Lung (tissue), 12 donors: Measurements from ENCODE around the gene LARP4B. TPM values are rescaled to one million over a fixed set of nuclear protein-coding genes. Genes with fewer than 3 reads are reported as not detected.

ENCODE experiments used
- ATAC-seq: fragments of 200-7000 bp; cut with Tn5 transposase; one replicate; pipeline ENCODE4 v1.9.1; 2020; ENCODE audit warnings: moderate number of reproducible peaks; ENCODE audit not compliant: insufficient read depth, low FRiP score
- DNase-seq, 3 donors: peaks; one replicate each; pipeline ENCODE4 v3.0.0-alpha.2; 2013 to 2017
- H3K27ac ChIP-seq, 2 donors: one replicate each; pipeline ENCODE4 v1.5.1; 2013; ENCODE audit warnings: mild to moderate bottlenecking in 2 of 2, moderate library complexity in 2 of 2, control low read depth in 1 of 2, inconsistent platforms in 1 of 2, low read depth in 1 of 2, low read length in 1 of 2
- H3K27me3 ChIP-seq, 3 donors: one replicate each; pipeline ENCODE4 v1.5.1; 2013; ENCODE audit warnings: low read length in 2 of 3; ENCODE audit not compliant: control insufficient read depth in 3 of 3, insufficient read depth in 3 of 3
- H3K36me3 ChIP-seq, 4 donors: one replicate each; pipeline ENCODE4 v1.5.1; 2013; ENCODE audit warnings: low read length in 4 of 4, mild to moderate bottlenecking in 1 of 4, moderate library complexity in 1 of 4; ENCODE audit not compliant: control insufficient read depth in 4 of 4, insufficient read depth in 4 of 4
- H3K4me1 ChIP-seq, 5 donors: one replicate each; pipeline ENCODE4 v1.5.1; 2013; ENCODE audit warnings: low read length in 5 of 5, mild to moderate bottlenecking in 2 of 5, moderate library complexity in 1 of 5; ENCODE audit not compliant: control insufficient read depth in 5 of 5, insufficient read depth in 5 of 5
- H3K4me3 ChIP-seq: one replicate; pipeline ENCODE4 v1.5.1; 2013; ENCODE audit warnings: mild to moderate bottlenecking, control low read depth, moderate library complexity
- H3K9ac ChIP-seq, 2 donors: one replicate each; pipeline ENCODE4 v1.5.1; 2013; ENCODE audit warnings: low read length in 2 of 2, control low read depth in 1 of 2; ENCODE audit not compliant: insufficient read depth in 1 of 2
- H3K9me3 ChIP-seq, 4 donors: one replicate each; pipeline ENCODE4 v1.5.1; 2013; ENCODE audit warnings: low read length in 3 of 4, mild to moderate bottlenecking in 1 of 4, moderate library complexity in 1 of 4; ENCODE audit not compliant: control insufficient read depth in 4 of 4, insufficient read depth in 3 of 4
- WGBS, 2 donors: extraction: QIAGEN DNeasy Blood & Tissue Kit; methylation state at CpG; one replicate each; pipeline ENCODE4 v1.1.7; 2013; 5-methylcytosine and 5-hydroxymethylcytosine counted together
- polyA plus RNA-seq, 2 donors: library from polyadenylated mRNA; stranded (reverse); fragments of 200-250 nt; gene quantifications; one replicate each; pipeline ENCODE4 v1.2.1, GENCODE V29; 2013
- total RNA-seq, 2 donors: library from RNA; depleted of rRNA in 1 of 2; stranded (reverse); fragments of >200 nt in 1 of 2; gene quantifications; one replicate each; pipeline ENCODE4 v1.2.1, GENCODE V29; 2014 to 2021
- TF ChIP-seq, protein P1 (sequence below): IDR thresholded peaks from 2 replicates; pipeline ENCODE4 v1.5.1; 2012; ENCODE audit warnings: mild to moderate bottlenecking; ENCODE audit errors: control extremely low read depth, extremely low read depth
- donor health status: control.
- donor health status: control.
- donor health status: Bipolar disorder and iron deficiency.
- donor health status: healthy.
- donor health status: DM: yes; HTN: yes; CAD: no.

Gene LARP4B
- total and polyA plus RNA-seq, 4 donors = 24.7 to 133 (median 66.9) TPM

DNA sequence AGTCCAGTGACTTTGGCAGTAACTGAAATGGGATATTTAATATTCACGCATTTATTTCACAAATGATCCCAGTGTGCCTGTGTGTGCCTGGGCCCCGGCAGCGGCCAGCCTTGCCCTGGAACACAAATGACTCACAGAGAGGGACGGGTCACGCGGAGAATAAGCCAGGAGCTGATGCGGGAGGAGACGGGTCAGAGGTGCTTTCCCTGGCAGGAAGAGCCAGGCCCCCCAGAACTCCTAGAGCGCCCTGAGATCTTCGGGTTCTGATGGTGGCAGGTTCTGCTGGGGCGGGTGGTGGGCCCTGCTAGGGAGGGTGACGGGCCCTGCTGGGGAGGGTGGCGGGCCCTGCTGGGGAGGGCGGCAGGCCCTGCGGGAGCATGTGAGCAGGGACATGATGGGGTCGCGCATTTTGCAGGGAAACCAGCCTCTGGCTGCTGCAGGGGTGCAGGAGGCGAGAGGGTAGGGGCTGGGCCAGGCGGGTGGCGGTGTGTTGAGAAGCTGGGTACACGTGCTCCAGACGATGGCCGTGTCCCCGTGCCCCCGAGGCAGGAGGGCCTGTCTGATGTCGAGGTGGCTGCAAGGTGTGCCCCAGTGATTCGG, 157.8 kb downstream of the LARP4B start:
- no peak for ATAC-seq
- Histone ChIP-seq H3K27me3 (no peaks in the 10 kb centered on the region), H3K27ac (no peak overlapping the region), H3K36me3 (no peaks in the 10 kb centered on the region), H3K4me3 (no peak overlapping the region), H3K9me3 (peaks cover 0 to 11% (median 2%) of the 10 kb centered on the region in 4 donors), H3K9ac (no peak overlapping the region), H3K4me1 (no peaks in the 10 kb centered on the region)
- TF ChIP-seq, protein P1, sequence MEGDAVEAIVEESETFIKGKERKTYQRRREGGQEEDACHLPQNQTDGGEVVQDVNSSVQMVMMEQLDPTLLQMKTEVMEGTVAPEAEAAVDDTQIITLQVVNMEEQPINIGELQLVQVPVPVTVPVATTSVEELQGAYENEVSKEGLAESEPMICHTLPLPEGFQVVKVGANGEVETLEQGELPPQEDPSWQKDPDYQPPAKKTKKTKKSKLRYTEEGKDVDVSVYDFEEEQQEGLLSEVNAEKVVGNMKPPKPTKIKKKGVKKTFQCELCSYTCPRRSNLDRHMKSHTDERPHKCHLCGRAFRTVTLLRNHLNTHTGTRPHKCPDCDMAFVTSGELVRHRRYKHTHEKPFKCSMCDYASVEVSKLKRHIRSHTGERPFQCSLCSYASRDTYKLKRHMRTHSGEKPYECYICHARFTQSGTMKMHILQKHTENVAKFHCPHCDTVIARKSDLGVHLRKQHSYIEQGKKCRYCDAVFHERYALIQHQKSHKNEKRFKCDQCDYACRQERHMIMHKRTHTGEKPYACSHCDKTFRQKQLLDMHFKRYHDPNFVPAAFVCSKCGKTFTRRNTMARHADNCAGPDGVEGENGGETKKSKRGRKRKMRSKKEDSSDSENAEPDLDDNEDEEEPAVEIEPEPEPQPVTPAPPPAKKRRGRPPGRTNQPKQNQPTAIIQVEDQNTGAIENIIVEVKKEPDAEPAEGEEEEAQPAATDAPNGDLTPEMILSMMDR = no peak
- DNase-seq = no peak
- 92 to 94% methylated on average over 27 of the region's 27 CpGs for WGBS, 2 donors

DNA sequence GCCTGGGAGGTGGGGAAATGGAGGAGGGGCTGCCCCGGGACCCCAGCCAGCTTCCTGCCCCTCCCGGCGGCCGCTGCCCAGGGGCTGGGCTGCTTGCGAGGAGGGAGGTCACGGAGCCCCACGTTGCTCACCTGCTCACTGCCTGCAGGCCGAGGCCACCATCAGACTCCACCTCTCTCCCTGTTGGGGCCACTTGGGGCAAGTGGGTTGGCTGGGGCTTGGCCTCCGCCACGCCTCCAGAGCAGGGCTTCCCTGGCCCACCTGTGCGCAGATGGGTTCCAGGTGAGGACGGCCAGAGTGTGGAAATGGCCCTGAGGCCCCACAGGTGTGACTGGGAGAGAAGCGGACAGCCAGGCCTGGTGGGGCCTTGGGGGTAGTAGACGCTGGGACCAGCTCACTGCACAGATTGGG, 159.3 kb downstream of the LARP4B start:
- Histone ChIP-seq H3K9me3 (peaks cover 0 to 14% (median 5%) of the 10 kb centered on the region in 4 donors), H3K27ac (no peak overlapping the region), H3K36me3 (no peaks in the 10 kb centered on the region), H3K9ac (no peak overlapping the region), H3K4me3 (no peak overlapping the region), H3K4me1 (no peaks in the 10 kb centered on the region), H3K27me3 (no peaks in the 10 kb centered on the region)
- no peak for DNase-seq
- WGBS, 2 donors = 58 to 61% methylated on average over 14 of the region's 14 CpGs
- no peak for ATAC-seq
- TF ChIP-seq, protein P1 = no peak

DNA sequence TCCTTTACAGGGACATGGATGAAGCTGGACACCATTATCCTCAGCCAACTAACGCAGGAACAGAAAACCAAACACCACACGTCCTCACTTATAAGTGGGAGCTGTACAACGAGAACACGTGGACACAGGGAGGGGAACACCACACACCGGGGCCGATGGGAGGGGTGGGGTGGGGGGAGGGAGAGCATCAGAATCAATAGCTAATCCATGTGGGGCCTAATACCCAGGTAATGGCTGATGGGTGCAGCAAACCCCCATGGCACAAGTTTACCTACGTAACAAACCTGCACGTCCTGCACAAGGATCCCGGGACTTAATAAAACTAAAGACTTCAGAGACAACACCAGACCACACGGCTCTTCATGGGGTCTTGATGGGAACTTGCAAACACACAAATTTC, 159.9 kb downstream of the LARP4B start:
- H3K36me3 ChIP-seq = no peaks in the 10 kb centered on the region
- DNase-seq = no peak
- 74 to 93% methylated on average over 10 of the region's 10 CpGs for WGBS, 2 donors

More for the DNA sequence above, 159.9 kb downstream of the LARP4B start:
- H3K27ac ChIP-seq = no peak overlapping the region
- H3K4me1 ChIP-seq = no peaks in the 10 kb centered on the region
- H3K27me3 ChIP-seq = no peaks in the 10 kb centered on the region
- H3K4me3 ChIP-seq = no peak overlapping the region
- TF ChIP-seq, protein P1 = no peak
- no peak for ATAC-seq
- H3K9me3 ChIP-seq = peaks cover 0 to 16% (median 6%) of the 10 kb centered on the region in 4 donors
- H3K9ac ChIP-seq = no peak overlapping the region
